IMR-90 (cell line): ENCODE data around the gene ROR2.
A peak's percentile ranks its signal among the peaks of the same experiment; 100 is the strongest.
"Not testable (repeated sequence)": the region's sequence is repeated elsewhere in the genome, so short reads cannot be mapped to it uniquely, and the experiment has no call there.

ENCODE experiments used
- BHLHE40 ChIP-seq: fragments of 150-350 bp; IDR thresholded peaks from 2 replicates; pipeline ENCODE4 v1.6.1; 2016; ENCODE audit warnings: mild to moderate bottlenecking, low read depth, low read length
- CEBPB ChIP-seq: IDR thresholded peaks from 2 replicates; pipeline ENCODE4 v1.6.1; 2012; ENCODE audit warnings: low read depth, low read length, improper control_type of control experiment
- CTCF ChIP-seq: conservative IDR thresholded peaks from 2 replicates; pipeline ENCODE4 v1.5.1; 2012; ENCODE audit warnings: mild to moderate bottlenecking, low read depth, low read length, improper control_type of control experiment
- ELK1 ChIP-seq: fragments of 150-350 bp; IDR thresholded peaks from 2 replicates; pipeline ENCODE4 v1.6.1; 2016; ENCODE audit warnings: low read depth, mild to moderate bottlenecking, low read length, moderate library complexity, borderline replicate concordance
- FOS ChIP-seq: fragments of 150-350 bp; IDR thresholded peaks from 2 replicates; pipeline ENCODE4 v1.6.1; 2016; ENCODE audit warnings: low read depth, low read length
- MAFK ChIP-seq: IDR thresholded peaks from 2 replicates; pipeline ENCODE4 v1.6.1; 2012; ENCODE audit warnings: low read depth, low read length, improper control_type of control experiment
- MAZ ChIP-seq: IDR thresholded peaks from 2 replicates; pipeline ENCODE4 v1.6.1; 2012; ENCODE audit warnings: low read depth, mild to moderate bottlenecking, low read length, improper control_type of control experiment, moderate library complexity, borderline replicate concordance
- NFE2L2 ChIP-seq: fragments of 150-350 bp; IDR thresholded peaks from 2 replicates; pipeline ENCODE4 v1.6.1; 2016; ENCODE audit warnings: low read depth, mild to moderate bottlenecking, low read length
- POLR2A ChIP-seq: IDR thresholded peaks from 2 replicates; pipeline ENCODE4 v1.6.1; 2012; ENCODE audit warnings: mild to moderate bottlenecking, low read depth, low read length
- RAD21 ChIP-seq: IDR thresholded peaks from 2 replicates; pipeline ENCODE4 v1.6.1; 2012; ENCODE audit warnings: low read length, improper control_type of control experiment
- RCOR1 ChIP-seq: IDR thresholded peaks from 2 replicates; pipeline ENCODE4 v1.6.1; 2012; ENCODE audit warnings: mild to moderate bottlenecking, low read length, improper control_type of control experiment; ENCODE audit not compliant: insufficient replicate concordance
- RFX5 ChIP-seq: IDR thresholded peaks from 2 replicates; pipeline ENCODE4 v1.8.0; 2012; ENCODE audit warnings: low read depth, mild to moderate bottlenecking, low read length, moderate library complexity
- SMC3 ChIP-seq: fragments of 150-350 bp; IDR thresholded peaks from 2 replicates; pipeline ENCODE4 v1.6.1; 2016; ENCODE audit warnings: low read depth, mild to moderate bottlenecking, antibody characterized with exemption, low read length, moderate library complexity
- USF2 ChIP-seq: fragments of 150-350 bp; IDR thresholded peaks from 2 replicates; pipeline ENCODE4 v1.6.1; 2017; ENCODE audit warnings: mild to moderate bottlenecking, antibody characterized with exemption, low read length, low read depth

- TF ChIP-seq POLR2A, CTCF, MAZ, RCOR1, RAD21, NFE2L2, CEBPB, RFX5, USF2, ELK1, BHLHE40, FOS, SMC3: not testable (repeated sequence)
- TF ChIP-seq MAFK = peak; percentile 27; the same call in 1 of the 2 replicates
These were observed 432.7 kb downstream of the ROR2 start for GRCh38 chr9:91517332-91517731.
